Muscle layer of colon (tissue), 2 donors: ENCODE results near the gene TMEM247.
"Not testable (repeated sequence)": the region's sequence is repeated elsewhere in the genome, so short reads cannot be mapped to it uniquely, and the experiment has no call there.

Experiments used
- H3K27ac ChIP-seq: one replicate; pipeline ENCODE4 v1.7.0; 2013; ENCODE audit warnings: low read depth, mild to moderate bottlenecking, low read length, moderate library complexity
- H3K27me3 ChIP-seq, 2 donors: one replicate each; pipeline ENCODE4 v1.7.0; 2013; ENCODE audit warnings: low read length in 2 of 2, mild to moderate bottlenecking in 2 of 2; ENCODE audit not compliant: insufficient read depth in 2 of 2, control insufficient read depth in 1 of 2
- H3K36me3 ChIP-seq: one replicate; pipeline ENCODE4 v1.7.0; 2013; ENCODE audit warnings: mild to moderate bottlenecking, low read length; ENCODE audit not compliant: insufficient read depth
- H3K4me1 ChIP-seq: one replicate; pipeline ENCODE4 v1.7.0; 2013; ENCODE audit warnings: mild to moderate bottlenecking, low read length; ENCODE audit not compliant: insufficient read depth
- H3K4me3 ChIP-seq, 2 donors: one replicate each; pipeline ENCODE4 v1.7.0; 2013; ENCODE audit warnings: low read length in 2 of 2, low read depth in 1 of 2, mild to moderate bottlenecking in 1 of 2, moderate library complexity in 1 of 2
- H3K9ac ChIP-seq: one replicate; pipeline ENCODE4 v1.7.0; 2013; ENCODE audit warnings: low read length
- H3K9me3 ChIP-seq: one replicate; pipeline ENCODE4 v1.7.0; 2013; ENCODE audit warnings: mild to moderate bottlenecking, low read length
- donor health status: abdominal sarcoma.
- donor health status: Adenocarcinoma of cecum.

Gene TMEM247

DNA sequence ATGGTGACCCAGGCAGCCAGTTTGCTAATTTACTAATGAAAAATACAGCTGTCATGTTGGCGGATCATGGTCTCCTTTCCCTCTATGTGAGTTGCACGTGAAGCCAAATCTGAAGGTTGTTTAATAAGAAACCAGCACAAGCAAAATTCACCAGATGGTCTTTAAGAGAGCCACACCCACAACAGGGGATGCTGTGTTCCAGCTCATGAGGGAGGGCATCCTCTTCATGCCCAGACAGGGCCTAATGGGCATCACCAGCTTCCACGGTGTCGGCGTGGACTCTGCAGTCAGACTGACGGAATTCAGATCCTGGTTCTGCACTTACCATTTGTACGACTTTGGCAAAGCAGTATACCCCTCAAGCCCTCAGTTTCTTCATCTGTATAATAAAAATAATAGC is 39.9 kb downstream of the TMEM247 start:
- no peak overlapping the region for H3K27ac ChIP-seq
- no peak overlapping the region for H3K9ac ChIP-seq
- no peak overlapping the region for H3K4me3 ChIP-seq
- no peaks in the 10 kb centered on the region for H3K27me3 ChIP-seq
- H3K9me3 ChIP-seq, result no peaks in the 10 kb centered on the region
- H3K36me3 ChIP-seq, result no peaks in the 10 kb centered on the region
- peaks cover 7% of the 10 kb centered on the region for H3K4me1 ChIP-seq

DNA sequence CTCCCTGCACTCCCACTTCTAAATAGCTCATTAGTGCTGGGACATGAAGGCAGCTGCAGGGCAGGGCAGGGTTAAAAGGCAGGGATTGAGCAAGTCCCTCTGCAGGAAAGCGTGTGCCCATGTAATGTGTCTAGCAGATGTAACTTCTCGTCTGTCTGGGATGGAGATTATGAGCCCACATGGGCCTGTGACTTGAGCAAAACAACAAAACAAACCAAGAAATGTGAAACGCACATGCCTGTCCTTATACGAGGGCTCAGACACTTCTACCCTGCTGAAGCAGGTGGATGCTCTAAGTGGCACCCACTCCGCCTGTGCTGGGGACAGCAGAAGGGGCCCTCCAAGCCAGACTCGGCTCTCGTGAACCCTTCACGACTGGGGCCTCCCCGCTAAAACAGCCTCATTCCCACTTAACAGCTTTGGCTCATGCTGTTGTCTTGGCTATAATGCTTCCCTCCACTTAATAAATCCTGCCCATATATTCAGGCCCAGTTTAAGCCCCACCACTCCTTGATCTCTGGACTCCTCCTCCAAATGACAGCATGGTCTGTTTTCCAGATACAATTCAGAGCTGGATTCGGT is 40.9 kb downstream of the TMEM247 start:
- Histone ChIP-seq H3K9ac (no peak overlapping the region), H3K4me1 (peaks cover 7% of the 10 kb centered on the region), H3K9me3 (no peaks in the 10 kb centered on the region), H3K27me3 (no peaks in the 10 kb centered on the region), H3K27ac (no peak overlapping the region), H3K4me3 (no peak overlapping the region), H3K36me3 (no peaks in the 10 kb centered on the region)

DNA sequence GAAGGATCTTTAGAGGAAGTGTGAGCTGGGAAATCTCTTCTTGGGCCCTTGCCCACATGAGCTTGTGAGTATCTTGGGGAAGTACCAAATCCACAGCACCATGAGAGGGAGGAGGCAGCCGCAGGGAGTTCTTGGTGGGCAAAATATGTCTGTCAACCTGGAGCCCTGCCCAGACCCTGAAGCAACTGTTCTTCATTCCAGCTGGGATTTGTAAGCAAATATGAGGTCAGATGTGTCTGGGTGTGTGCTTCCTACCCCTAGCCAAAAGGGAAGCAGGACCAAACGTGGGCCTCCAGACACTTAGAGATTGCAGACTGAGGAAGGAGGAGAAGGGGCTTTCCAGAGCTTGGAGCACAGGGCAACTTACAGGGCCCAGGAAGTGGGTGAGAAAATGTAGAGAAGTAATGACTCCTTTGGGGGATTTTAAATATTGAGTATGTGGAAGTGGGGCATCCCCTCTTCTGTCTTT is 41.9 kb downstream of the TMEM247 start:
- Histone ChIP-seq H3K9ac (no peak overlapping the region), H3K4me3 (no peak overlapping the region), H3K27me3 (no peaks in the 10 kb centered on the region), H3K36me3 (no peaks in the 10 kb centered on the region), H3K27ac (no peak overlapping the region), H3K4me1 (peaks cover 7% of the 10 kb centered on the region), H3K9me3 (no peaks in the 10 kb centered on the region)

DNA sequence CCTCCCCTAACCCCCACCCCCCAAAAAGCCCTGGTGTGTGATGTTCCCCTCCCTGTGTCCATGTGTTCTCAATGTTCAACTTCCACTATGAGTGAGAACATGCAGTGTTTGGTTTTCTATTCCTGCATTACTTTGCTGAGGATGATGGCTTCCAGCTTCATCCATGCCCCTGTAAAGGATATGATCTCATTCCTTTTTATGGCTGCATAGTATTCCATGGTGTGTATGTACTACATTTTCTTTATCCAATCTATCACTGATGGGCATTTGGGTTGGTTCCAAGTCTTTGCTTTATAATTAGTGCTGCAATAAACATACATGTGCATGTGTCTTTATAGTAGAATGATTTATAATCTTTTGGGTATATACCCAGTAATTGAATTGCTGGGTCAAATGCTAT is 43.0 kb downstream of the TMEM247 start:
- not testable (repeated sequence) for H3K27ac ChIP-seq, H3K4me1 ChIP-seq, H3K9ac ChIP-seq, H3K27me3 ChIP-seq, H3K36me3 ChIP-seq, H3K9me3 ChIP-seq, H3K4me3 ChIP-seq

DNA sequence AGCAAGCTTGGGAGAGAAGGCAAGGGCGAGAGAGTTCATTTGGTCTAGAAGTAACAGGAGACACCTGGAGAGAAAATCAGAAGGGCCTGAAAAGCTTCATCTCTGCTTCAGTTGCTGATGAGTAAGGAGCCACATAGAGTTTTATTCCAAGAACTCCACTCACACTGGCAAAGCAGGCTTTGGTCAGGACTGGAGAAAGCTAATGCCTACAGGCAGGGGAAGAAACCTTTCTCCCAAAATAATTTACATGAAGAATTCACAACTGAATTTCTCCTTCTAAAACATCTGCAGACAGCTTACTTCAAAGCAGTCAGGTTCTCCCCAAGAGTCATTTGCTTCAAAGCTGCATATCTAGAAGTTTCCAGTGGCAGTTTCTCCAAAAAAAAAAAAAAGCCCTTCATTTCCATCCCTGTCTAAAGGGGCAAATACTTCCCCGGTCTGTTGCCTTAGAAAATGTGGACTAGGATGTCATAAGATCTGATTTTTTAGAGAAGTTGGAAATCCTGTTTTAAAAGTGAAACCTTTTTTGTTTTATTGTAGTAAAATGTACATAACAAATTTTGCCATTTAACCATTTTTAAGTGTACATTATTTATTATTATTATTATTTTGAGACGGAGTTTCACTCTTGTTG is 46.3 kb downstream of the TMEM247 start:
- Histone ChIP-seq H3K9ac (no peak overlapping the region), H3K36me3 (no peaks in the 10 kb centered on the region), H3K27me3 (no peaks in the 10 kb centered on the region), H3K27ac (no peak overlapping the region), H3K9me3 (no peaks in the 10 kb centered on the region), H3K4me3 (no peak overlapping the region), H3K4me1 (peaks cover 7% of the 10 kb centered on the region)

DNA sequence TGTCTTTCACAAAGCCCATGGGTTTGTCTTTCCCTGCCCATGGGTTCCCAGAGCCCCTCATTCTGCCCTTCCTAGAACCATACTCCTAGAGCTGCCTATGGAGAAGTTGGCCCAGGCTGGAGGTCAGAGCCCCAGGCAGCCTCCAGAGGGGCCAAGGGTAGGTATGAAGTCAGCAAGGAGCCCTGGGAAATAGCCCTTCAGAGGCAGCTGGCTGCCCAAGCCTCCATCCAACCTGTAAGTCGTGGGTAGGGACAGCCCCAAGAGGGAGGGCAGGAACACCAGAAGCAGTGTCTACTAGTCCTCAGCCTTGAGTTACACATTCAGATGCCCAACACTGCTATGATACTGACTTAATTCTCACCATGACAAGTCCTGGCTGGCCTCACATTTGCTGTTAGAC is 49.5 kb downstream of the TMEM247 start:
- H3K9ac ChIP-seq, result no peak overlapping the region
- no peaks in the 10 kb centered on the region for H3K36me3 ChIP-seq
- H3K27me3 ChIP-seq, result no peaks in the 10 kb centered on the region
- H3K9me3 ChIP-seq, result no peaks in the 10 kb centered on the region
- H3K4me3 ChIP-seq, result no peak overlapping the region
- H3K27ac ChIP-seq, result no peak overlapping the region
- H3K4me1 ChIP-seq, result no peaks in the 10 kb centered on the region

DNA sequence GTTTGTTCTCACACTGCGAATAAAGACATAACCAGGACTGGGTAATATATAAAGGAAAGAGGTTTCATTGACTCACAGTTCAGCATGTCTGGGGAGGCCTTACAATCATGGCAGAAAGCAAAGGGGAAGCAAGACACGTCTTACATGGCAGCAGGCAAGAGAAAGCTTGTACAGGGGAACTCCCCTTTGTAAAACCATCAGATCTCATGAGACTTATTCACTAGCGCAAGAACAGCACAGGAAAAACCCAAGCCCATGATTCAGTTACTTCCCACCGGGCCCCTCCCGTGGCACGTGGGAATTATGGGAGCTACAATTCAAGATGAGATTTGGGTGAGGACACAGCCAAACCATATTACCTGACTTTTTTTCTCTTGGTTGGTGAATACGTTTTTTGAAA is 51.3 kb downstream of the TMEM247 start:
- Histone ChIP-seq H3K9me3 (no peaks in the 10 kb centered on the region), H3K36me3 (no peaks in the 10 kb centered on the region), H3K27me3 (no peaks in the 10 kb centered on the region), H3K4me3 (no peak overlapping the region), H3K27ac (no peak overlapping the region), H3K9ac (no peak overlapping the region), H3K4me1 (no peaks in the 10 kb centered on the region)

DNA sequence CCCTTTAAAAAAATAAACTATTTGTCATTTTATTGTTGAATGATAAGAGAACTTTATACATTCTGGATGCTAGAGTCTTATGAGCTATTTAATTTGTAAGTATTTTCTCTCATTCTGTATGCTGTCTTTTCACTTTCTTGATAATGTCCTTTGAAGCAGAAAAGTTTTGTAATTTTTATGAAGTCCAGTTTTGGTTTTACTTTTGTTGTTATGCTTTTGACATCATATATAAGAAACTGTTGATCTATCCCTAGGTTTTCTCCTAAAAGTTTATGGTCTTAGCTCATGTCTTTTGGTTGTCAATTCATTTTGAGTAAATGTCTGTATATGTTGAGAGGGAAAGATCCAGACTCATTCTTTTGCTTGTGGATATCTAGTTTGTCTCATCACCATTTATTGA is 52.5 kb downstream of the TMEM247 start:
- no peaks in the 10 kb centered on the region for H3K9me3 ChIP-seq
- no peaks in the 10 kb centered on the region for H3K27me3 ChIP-seq
- no peaks in the 10 kb centered on the region for H3K4me1 ChIP-seq
- H3K4me3 ChIP-seq, result no peak overlapping the region
- H3K9ac ChIP-seq, result no peak overlapping the region
- no peak overlapping the region for H3K27ac ChIP-seq
- no peaks in the 10 kb centered on the region for H3K36me3 ChIP-seq
